Liver (tissue), 9 donors: ENCODE results near the gene MAP2K3. TPM values are rescaled to one million over a fixed set of nuclear protein-coding genes. Genes with fewer than 3 reads are reported as not detected.
"Not testable (repeated sequence)": the region's sequence is repeated elsewhere in the genome, so short reads cannot be mapped to it uniquely, and the experiment has no call there.

ENCODE experiments used
- DNase-seq: peaks from one replicate; pipeline ENCODE4 v3.0.0-alpha.2; 2017; ENCODE audit warnings: low spot score
- H3K27ac ChIP-seq, 2 donors: one replicate each; pipeline ENCODE4 v1.7.0; 2013; ENCODE audit warnings: inconsistent platforms in 2 of 2, low read length in 2 of 2, control low read depth in 1 of 2, low read depth in 1 of 2, mild to moderate bottlenecking in 1 of 2
- H3K27me3 ChIP-seq, 4 donors: one replicate each; pipeline versions ENCODE4 v1.6.1 to v1.7.0; 2013; ENCODE audit warnings: low read length in 3 of 4, inconsistent platforms in 1 of 4, mild to moderate bottlenecking in 1 of 4, moderate library complexity in 1 of 4; ENCODE audit not compliant: control insufficient read depth in 4 of 4, insufficient read depth in 4 of 4
- H3K36me3 ChIP-seq, 4 donors: one replicate each; pipeline versions ENCODE4 v1.6.1 to v1.7.0; 2013; ENCODE audit warnings: low read length in 3 of 4, mild to moderate bottlenecking in 3 of 4, low read depth in 1 of 4, moderate library complexity in 1 of 4; ENCODE audit not compliant: control insufficient read depth in 4 of 4, insufficient read depth in 3 of 4
- H3K4me1 ChIP-seq, 4 donors: one replicate each; pipeline versions ENCODE4 v1.6.1 to v1.7.0; 2013; ENCODE audit warnings: low read length in 3 of 4, mild to moderate bottlenecking in 3 of 4, moderate library complexity in 1 of 4; ENCODE audit not compliant: control insufficient read depth in 4 of 4, insufficient read depth in 4 of 4
- H3K4me3 ChIP-seq, 3 donors: one replicate each; pipeline versions ENCODE4 v1.6.1 to v1.7.0; 2013; ENCODE audit warnings: low read length in 3 of 3, control low read depth in 1 of 3, low read depth in 1 of 3, mild to moderate bottlenecking in 1 of 3
- H3K9ac ChIP-seq, 2 donors: one replicate each; pipeline ENCODE4 v1.7.0; 2013; ENCODE audit warnings: low read length in 2 of 2, mild to moderate bottlenecking in 2 of 2, moderate library complexity in 2 of 2, control low read depth in 1 of 2, low read depth in 1 of 2
- H3K9me3 ChIP-seq, 4 donors: one replicate each; pipeline versions ENCODE4 v1.6.1 to v1.7.0; 2013; ENCODE audit warnings: low read length in 3 of 4; ENCODE audit not compliant: control insufficient read depth in 4 of 4
- FOXA2 ChIP-seq: IDR thresholded peaks from 2 replicates; pipeline ENCODE4 v1.6.1; 2016; ENCODE audit warnings: antibody characterized with exemption
- HNF4G ChIP-seq: IDR thresholded peaks from 2 replicates; pipeline ENCODE4 v1.6.1; 2016; ENCODE audit warnings: antibody characterized with exemption
- WGBS: extraction: QIAGEN DNeasy Blood & Tissue Kit; methylation state at CpG from one replicate; pipeline ENCODE4 v1.1.7; 2013; 5-methylcytosine and 5-hydroxymethylcytosine counted together
- polyA plus RNA-seq, 2 donors: library from polyadenylated mRNA; stranded (reverse) in 1 of 2; unstranded in 1 of 2; fragments of 200-250 nt in 1 of 2; fragments of >200 nt in 1 of 2; fragmentation: Nextera tagmentation in 1 of 2; extraction: Ambion mirVana in 1 of 2; gene quantifications; one replicate each; pipeline versions ENCODE4 v1.2.1 to v1.2.3, GENCODE V29; 2013 to 2015
- total RNA-seq, 2 donors: library from RNA; depleted of rRNA; stranded (reverse); fragments of >200 nt; gene quantifications; one replicate each; pipeline ENCODE4 v1.2.3, GENCODE V29; 2014
- donor health status: healthy.
- donor health status: healthy.
- donor health status: healthy.
- donor health status: healthy.
- donor health status: healthy.

The MAP2K3 gene
- total and polyA plus RNA-seq, 4 donors, result 21.6 to 88.4 (median 30.5) TPM

DNA sequence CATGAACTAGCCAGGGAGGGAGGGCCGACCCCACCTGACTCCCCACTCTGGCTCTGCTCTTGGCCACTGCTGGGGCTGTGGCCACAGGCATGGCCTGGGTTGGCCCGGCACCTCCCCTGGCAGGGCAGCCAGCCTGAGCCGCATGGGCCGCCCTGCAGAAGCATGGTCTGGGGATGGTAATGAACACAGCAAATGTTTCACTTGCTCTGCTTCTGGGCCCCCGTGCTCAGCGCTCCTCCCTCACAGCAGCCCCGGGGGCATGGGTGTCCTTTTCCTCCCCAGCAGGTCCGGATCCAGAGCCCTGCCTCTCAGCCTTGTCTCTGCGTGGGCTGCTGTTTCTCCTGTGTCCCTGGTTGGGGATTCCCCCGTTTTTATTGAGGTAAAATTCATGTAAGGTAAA lies 60.7 kb downstream of the MAP2K3 start (continued):
- no peak for TF ChIP-seq FOXA2
- no peak for TF ChIP-seq HNF4G

DNA sequence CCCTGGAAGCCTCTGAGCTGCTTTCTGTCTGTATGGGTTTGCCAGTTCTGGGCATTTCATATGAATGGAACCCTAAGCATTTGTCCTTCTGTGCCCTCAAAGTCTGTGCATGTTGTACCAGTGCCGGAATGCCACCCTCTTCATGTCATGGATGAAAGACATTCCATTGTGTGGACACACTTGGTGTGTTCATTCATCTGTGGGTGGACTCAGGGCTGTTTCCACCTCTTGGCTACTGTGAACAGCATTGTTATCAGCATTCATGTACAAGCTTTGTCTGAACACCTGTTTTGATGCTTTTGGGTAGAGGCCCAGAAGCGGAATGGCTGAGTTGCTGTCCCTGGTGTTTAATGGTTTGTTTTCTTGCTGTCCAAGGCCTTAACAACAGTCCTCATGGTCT lies 61.6 kb downstream of the MAP2K3 start:
- H3K27ac ChIP-seq, H3K9ac ChIP-seq, H3K4me1 ChIP-seq, H3K36me3 ChIP-seq, H3K9me3 ChIP-seq, H3K27me3 ChIP-seq, H3K4me3 ChIP-seq, DNase-seq: not testable (repeated sequence)
- WGBS, result no CpG with 5 or more reads among the region's 2 CpGs

DNA sequence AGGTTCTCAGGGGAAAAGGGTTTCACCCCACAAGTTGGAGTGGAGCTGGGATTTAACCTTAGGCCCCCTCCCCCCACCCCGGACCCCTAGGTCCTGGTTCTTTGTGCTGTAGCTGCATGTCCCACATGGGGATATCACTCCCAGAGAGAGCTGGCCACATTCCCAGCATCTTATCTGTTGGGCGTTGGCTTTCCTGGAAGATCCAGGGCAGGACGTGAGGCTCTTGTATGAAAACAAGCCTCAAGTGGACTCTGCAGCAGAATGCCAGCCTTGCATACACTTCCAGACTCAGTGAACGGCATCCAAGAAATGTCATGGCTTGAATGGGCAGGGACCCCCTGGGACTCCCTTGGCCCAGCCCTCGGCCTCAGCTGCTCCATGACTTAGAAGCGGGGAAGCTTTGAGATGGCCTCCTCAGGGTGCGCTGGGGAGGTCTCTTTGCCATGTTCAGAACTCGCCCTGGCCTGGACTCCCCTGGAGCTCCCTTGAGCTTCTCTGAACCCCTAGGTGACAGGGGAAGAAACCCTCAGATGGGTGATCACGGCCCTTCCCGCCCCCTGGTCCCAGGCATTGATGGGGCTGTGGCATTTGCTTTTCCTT lies 62.2 kb downstream of the MAP2K3 start:
- not testable (repeated sequence) for H3K9me3 ChIP-seq, H3K9ac ChIP-seq, DNase-seq, H3K27me3 ChIP-seq, H3K4me1 ChIP-seq, H3K27ac ChIP-seq, H3K36me3 ChIP-seq, H3K4me3 ChIP-seq
- 53% methylated on average over 10 of the region's 10 CpGs for WGBS

DNA sequence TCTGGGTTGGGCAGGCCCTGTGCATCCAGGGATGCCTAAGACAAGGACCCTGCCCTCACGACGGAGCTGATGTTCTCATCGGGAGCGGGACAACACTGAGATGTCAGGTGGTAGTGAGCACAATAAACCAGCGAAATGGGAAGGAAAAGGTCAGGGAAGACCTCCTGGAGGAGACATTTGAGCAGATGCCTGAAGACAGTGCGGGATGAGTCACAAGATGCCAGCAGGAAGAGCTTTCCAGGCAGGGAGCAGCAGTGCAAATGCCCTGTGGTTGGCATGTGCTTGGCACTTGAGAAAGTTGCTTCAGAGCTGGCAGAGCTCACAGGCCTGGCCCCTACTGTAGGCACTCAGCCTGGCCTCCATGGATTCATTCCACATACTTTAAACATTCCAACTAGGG lies 63.1 kb downstream of the MAP2K3 start:
- WGBS, result no CpG with 5 or more reads among the region's 6 CpGs
- not testable (repeated sequence) for H3K4me1 ChIP-seq, H3K4me3 ChIP-seq, H3K27ac ChIP-seq, H3K9me3 ChIP-seq, H3K36me3 ChIP-seq, H3K27me3 ChIP-seq, H3K9ac ChIP-seq, DNase-seq

DNA sequence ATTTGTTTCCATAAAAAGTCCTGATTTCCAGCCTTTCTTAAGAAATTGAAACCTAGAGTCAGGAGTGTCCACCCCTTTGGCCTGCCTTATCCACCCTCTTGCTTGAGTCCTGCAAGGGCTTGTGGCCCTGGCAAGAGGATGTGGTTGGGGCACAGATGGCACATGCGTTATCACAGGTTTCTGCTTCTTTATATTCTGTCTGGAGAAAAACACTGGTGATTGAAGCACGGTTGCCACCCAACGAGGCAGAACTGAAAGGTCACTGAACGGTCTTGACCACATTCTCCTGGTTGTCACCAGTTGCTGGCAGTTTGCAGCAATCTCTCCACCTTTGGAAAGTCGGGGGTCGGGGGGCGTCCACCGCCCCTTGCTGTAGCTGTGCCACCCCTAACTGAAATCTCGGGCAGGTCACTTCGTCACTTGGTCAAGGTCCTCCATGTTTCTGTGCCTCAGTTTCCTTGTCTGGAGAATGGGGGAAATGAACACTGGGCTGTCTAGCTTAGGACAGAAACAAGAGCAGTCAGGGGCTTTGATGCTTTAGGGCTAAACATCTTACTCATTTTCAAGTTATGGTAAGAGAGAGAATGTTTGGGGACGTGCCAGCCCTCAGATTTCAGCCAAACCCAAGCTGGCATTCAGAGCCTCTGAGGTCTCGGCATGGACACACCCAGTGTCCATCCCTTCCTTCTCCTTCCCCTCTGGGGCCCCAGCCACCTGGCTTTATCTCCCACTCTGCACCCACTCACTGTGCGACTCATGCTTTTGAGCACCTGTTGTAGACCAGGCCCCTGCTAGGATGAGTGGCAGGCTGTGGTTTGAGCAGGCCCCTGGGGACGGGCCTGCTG lies 63.8 kb downstream of the MAP2K3 start:
- not testable (repeated sequence) for H3K36me3 ChIP-seq, H3K9ac ChIP-seq, H3K4me3 ChIP-seq, DNase-seq, H3K27ac ChIP-seq, H3K9me3 ChIP-seq, H3K4me1 ChIP-seq, H3K27me3 ChIP-seq
- 83% methylated on average over 9 of the region's 14 CpGs for WGBS

DNA sequence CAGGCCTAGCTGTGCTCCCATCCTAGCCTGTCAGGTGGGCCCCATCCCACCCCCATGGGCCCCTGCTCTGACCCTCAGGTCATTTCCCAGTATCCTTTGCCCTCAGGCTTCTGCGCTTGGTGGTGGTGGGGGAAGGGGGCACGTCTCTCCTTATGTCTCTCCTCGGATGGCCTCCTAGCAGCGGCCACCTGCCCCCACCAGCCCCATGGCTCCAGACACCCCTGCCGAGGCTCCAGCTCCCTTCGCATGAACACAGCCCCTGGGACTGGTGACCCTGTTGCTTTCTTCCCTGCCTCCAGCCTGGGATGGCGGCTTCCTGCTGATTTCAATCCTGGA lies 64.4 kb downstream of the MAP2K3 start:
- not testable (repeated sequence) for H3K9me3 ChIP-seq, H3K36me3 ChIP-seq, H3K9ac ChIP-seq, DNase-seq, H3K4me1 ChIP-seq, H3K27me3 ChIP-seq, H3K27ac ChIP-seq, H3K4me3 ChIP-seq
- WGBS, result 80% methylated on average over 5 of the region's 7 CpGs

DNA sequence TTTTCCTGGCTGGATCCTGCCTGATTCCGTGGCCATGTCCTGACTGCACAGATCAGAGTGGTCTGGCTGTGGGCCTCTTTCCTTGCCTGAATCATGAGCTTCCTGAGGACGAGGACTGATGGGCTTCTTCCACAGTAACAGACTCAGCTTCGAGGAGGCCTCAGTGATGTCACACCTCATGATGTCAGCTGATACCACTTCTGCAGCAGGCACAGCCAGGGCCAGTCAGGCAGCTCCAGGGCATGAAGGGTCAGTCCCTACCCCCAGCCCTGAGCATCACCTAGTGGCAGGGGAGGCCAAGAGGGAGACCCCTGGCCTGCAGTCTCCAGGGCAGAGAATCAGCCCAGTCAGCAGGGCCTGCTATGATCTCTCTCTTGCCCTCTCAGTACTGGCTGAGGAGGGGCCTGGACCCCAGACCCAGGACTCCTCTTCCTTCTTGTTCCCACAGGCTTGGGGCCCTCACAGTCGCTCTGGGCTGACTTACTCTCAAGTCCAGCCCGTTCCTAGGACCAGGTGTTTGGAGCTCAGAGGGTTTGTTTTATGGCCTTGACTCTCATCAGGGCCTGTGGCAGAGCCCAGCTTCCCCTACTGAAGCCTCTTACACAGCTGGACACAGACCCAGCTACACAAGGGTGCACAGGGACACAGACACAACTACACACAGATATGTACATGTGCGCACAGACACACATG lies 65.0 kb downstream of the MAP2K3 start:
- H3K27me3 ChIP-seq, H3K36me3 ChIP-seq, DNase-seq, H3K4me1 ChIP-seq, H3K9ac ChIP-seq, H3K27ac ChIP-seq, H3K4me3 ChIP-seq, H3K9me3 ChIP-seq: not testable (repeated sequence)
- WGBS, result 82% methylated on average over 5 of the region's 6 CpGs

DNA sequence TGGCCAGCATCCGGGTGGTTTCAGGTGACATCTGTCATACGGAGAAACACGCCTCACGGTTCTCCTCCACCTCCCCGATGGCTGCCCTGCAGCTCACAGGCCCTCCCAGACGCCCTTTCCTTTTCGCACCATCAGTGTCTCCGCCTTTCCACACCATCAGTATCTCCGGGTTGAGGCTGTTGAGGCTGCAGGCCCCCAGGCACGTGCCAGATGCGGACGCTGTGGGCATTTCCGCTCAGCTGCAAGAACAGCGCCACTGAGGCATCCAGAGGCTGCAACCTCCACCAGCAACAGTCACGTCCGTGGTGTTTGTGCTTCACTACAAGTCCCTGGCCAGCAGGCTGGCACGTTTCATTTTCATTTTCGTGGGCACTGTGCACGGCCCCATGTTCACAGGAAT lies 66.0 kb downstream of the MAP2K3 start:
- H3K27me3 ChIP-seq, H3K9me3 ChIP-seq, H3K9ac ChIP-seq, H3K27ac ChIP-seq, DNase-seq, H3K4me1 ChIP-seq, H3K4me3 ChIP-seq, H3K36me3 ChIP-seq: not testable (repeated sequence)
- WGBS, result 80% methylated on average over 19 of the region's 19 CpGs
